HG02885 (cell line): ENCODE measurements around the gene ARAP1.

ENCODE experiments used
- ATAC-seq: cut with Tn5 transposase; IDR thresholded peaks from one replicate; pipeline ENCODE4 v1.9.1; 2021; ENCODE audit warnings: mild to moderate bottlenecking; ENCODE audit not compliant: unreplicated experiment, poor library complexity

The ARAP1 gene

GRCh38 chr11:72766152-72766902 lies 14.1 kb upstream of the ARAP1 start:
- ATAC-seq: no peak

GRCh38 chr11:72764503-72764902 lies 12.3 kb upstream of the ARAP1 start:
- ATAC-seq: no peak

DNA sequence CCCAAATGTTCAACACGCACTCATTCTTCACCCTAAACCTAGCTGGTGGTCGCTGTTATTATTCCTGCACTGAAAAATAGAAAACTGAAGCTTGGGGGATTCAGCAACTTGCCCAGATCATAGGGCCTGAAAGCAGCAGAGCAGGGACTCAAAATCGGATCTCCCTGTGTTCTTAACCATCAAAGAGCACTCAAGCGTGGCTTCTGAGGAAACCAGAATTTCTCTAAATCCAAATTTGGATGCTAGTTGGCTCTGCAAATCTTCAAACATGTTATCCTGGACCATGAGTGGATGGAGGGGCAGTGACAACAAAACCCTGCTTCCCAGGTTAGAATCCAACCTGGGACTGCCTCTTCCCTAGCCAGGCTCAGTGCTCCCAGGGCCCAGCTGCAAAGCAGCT lies 11.6 kb upstream of the ARAP1 start:
- no peak for ATAC-seq

GRCh38 chr11:72762641-72763304 lies 10.6 kb upstream of the ARAP1 start:
- ATAC-seq: no peak

- ATAC-seq: no peak
Observed at GRCh38 chr11:72760539-72761405, 8.6 kb upstream of the ARAP1 start.

- no peak for ATAC-seq
Observed at GRCh38 chr11:72759468-72759985, 7.3 kb upstream of the ARAP1 start.

DNA sequence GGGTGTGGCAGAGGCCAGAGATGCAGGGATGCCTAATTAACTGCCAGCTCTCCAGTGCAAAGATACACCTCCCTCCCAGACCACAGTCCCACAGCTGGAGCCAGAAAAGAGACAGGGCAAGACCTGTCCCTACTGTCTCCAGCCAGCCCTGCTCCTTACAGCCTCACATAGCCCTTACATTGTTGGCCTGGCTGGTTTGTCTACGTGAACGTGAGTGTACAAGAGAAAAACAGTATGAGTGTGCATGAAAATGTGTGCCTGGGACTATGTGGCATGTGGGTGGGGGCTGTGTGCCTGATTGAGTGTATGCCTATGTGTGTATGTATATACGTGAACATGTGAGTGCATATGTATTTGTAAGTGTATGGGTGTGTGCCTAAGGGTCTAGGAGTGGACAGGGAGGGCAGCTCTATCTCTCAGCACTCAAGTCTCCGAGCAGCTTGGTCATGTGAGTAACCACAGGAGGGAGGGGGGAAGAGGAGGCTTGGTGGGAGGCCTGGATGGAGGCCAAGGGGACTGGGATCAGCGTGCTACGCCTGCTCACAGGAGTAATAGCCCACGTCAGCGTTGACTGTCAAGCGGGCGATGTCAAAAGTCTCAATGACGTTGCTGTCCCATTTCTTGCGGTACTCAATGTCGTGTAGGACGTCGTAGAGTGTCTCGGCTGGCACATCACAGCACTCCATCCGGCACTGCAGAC lies 6.6 kb upstream of the ARAP1 start:
- no peak for ATAC-seq

GRCh38 chr11:72758304-72758689 lies 6.1 kb upstream of the ARAP1 start:
- ATAC-seq: no peak

DNA sequence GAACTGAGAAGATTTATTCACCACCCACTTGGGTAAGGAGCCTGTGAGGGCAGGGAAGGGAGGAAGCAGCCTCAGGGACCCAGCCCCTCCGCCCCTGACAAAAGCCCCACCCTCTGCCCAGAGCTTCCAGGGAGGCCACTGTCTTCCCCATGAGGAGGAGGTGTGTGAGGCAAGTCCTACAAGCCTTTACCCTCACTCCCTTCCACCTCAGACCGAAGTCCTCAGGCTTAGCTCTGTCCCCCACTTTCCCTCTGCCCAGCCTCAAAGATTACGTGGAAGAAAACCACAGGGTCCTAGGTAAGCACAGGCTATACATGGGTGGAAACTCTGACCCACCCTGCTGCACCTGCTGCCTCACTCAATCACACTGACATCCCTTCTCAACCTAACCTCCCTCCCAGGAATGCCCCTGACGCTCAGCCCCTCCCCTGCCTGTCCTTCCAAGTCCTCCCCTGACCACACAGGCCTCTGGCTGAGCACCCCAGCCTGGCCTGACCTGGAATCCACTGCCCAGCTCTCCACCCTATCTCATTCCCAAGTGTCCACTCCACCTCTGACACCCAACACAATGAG lies 3.6 kb upstream of the ARAP1 start:
- ATAC-seq: no peak

DNA sequence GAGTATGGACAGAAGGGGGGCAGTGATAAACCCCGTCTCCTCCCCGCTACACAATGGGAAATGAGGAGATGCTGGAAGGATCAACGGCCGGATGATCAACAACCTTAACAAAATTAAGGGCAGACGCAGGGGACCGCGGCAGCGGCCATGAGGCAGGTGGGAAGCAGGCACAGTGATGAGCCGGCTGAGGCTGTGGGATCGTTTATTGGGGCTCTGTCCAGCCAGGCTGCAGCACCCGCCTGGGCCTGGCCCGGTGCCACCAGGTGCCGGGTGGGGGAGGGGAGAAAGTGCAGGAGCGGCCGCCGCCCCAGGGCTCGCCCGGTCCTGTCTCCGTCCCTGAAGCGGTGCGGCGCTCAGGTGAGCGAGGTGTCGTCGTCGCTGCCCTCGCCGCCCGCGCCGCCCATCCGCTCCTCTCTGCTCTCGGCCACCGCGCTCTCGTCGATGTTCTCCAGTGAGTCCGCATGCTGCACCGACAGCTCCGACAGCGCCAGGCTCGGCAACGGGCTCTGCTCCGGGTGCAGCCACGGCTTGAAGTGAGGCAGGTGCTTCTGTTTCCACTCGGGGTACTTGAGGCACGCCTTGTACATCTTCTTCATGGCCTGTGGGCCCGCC lies 2.4 kb upstream of the ARAP1 start:
- no peak for ATAC-seq

- ATAC-seq: no peak
Observed at GRCh38 chr11:72754149-72754543, 1.9 kb upstream of the ARAP1 start.

DNA sequence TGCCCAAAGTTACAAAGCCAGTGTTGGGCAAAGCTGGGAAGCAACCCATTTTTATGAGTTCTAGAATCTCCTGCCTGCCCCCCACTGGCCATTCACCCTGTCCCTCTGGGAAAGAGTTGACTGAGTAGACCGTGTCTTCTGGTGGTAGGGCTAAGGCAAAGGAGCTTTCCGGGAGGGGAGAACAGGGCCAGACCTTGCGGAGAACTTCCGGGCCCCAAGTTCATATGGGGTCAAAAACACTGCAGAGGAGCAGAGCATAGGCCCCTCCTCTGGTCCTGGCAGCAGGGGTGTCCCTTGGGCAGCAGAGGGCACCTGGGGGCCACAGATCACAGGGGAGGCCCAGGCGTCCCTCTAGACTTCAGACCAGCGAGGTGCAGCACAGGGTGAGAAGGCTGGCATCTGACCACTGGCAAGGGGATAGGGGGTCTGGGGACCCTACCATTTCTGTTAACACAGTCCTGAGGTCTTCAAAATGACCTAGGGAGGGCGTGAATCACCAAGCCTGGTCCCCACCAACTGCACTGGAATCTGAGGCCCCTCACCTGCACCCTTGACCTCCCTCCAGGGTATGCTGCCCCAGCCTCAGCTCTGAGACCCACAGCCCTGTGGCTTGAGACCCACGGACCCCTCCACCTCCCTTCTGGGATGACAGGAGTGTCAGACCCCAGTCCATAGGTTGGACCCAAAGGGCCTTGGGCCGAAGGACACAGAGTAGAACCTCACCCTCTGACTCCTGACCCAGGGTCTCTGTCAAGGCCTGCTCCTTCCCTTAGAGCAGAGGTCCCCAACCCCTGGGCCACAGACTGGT lies 1.3 kb upstream of the ARAP1 start:
- no peak for ATAC-seq

DNA sequence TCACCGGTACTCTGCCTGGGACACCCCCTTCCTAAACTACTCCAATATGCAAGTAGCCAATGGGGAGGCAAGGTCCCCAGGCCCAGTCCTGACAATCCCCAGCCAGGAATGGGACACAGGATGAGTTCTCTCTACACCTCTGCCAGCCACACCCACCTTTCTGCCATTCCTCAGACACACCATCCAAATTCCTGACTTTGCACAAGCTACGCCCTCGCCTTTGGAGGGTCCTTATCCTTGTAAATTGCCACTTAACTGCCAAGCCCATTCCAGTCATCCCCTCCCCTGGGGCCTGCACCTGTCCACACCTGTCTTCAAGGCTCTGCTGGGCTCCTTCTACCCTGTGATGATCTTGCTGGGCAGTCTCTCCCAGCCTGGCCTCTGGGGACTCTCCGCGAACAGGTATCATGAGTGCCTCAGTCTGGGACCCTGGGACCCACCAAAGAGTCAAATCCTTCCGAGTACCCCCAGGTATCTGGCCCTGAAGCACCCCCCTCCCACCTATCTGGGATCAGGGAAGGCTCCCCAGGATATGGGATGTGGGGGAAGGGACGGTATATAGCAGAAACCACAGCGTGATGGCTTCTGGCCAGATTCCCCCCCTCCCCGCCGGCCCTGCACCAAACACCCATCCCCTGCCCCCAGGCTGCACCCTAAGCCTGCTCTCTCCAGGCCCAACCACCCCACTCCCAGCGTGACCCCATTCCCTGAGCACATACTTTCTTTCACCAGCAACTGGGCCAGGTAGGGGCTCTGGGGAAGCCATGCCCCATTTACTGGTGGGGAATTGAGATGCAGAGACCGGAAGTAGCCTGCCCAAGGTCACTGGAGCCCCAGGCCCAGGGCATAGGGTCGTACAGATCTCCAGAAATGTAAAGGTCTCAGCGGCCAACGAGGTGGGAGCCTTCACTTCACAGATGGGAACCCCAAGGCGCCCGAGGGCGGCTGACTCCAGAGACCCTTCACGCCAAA lies 806 bp downstream of the ARAP1 start:
- ATAC-seq: no peak

- ATAC-seq: no peak
Observed at GRCh38 chr11:72750556-72751115, 1.6 kb downstream of the ARAP1 start.

DNA sequence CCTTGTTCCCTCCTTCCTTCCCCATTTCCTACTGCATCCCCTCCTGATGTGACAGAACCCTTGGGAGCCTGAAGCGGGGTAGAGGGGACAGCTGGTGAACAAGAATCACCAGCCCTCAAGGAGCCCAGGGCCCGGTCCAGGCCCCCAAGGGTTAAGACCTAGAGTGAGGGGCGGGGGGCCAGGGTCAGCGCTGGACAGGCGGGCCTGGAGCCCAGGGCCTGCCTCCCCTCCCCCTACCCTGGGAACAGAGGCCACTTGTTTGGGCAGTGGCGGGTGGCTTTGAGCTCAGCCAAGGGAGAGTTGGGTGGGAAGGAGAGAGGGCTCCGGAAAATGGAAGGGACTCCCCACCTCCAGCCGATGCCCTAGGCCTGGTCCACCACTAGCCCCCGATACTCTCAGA lies 2.1 kb downstream of the ARAP1 start:
- no peak for ATAC-seq

DNA sequence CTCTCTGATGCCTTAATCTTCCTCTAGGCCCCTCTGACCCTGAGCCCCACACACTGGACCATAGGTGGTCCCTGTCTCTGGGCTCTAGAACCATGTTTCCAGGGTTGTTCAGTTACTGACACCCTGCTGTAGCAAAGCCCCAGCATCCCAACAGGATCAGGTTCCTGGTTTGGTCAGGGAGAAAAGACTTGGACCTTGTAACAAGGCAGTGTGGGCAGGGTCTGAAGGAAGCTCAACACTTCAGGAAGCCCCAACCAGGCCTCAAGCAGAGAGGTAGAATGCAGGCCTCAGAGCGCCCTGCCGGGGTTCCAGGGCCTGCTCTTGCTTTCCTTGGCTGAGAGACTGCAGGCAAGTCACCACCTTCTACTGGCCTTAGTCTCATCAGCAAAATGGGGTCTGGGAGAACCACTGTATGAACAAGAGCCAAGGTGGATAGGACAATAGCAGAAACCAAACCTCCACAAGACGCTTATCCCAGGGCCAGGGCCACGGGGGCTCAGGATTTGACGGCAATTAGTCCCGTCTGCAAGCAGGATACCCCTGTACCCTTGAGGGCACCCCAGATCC lies 4.8 kb downstream of the ARAP1 start:
- ATAC-seq: no peak

DNA sequence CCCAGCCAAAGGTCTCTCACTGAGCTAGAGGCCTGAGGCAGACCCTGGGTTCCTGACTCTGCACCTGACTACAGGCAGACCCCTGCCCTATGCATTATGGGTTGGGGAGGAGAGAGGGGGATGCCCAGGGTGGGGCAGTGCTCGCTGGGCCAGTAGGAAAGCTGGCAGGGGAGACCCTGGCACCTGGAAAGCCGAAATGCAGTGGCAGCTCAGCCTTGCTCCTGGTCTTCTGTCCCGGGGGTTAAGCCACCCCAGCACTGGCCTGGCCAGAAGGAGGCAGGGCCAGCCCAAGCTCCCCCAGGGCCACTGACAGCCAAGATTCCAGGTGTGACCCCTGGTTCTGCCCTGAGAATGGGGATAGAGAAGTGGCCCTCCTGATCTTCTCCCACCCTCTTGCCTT lies 5.4 kb downstream of the ARAP1 start:
- ATAC-seq: no peak
